Right atrium auricular region (tissue), 2 donors: ENCODE measurements around the gene PROZ. TPM values are rescaled to one million over a fixed set of nuclear protein-coding genes. Genes with fewer than 3 reads are reported as not detected.

Experiments used
- DNase-seq: peaks from one replicate; pipeline ENCODE4 v3.0.0-alpha.2; 2019; ENCODE audit warnings: low spot score
- H3K27ac ChIP-seq, 2 donors: fragments of 200-600 bp; sonication (generic); 1 replicate in 1 of 2; 2 replicates in 1 of 2; pipeline ENCODE4 v1.5.1; 2016 to 2019
- H3K27me3 ChIP-seq, 2 donors: fragments of 200-600 bp; sonication (generic); one replicate each; pipeline versions ENCODE4 v1.5.1 to v1.6.0; 2017 to 2019
- H3K36me3 ChIP-seq: fragments of 200-600 bp; sonication (generic); one replicate; pipeline ENCODE4 v1.5.1; 2016
- H3K4me1 ChIP-seq, 2 donors: fragments of 200-600 bp; sonication (generic); one replicate each; pipeline versions ENCODE4 v1.5.1 to v1.6.0; 2017 to 2019
- H3K4me3 ChIP-seq, 2 donors: fragments of 200-600 bp; sonication (generic); 1 replicate in 1 of 2; 2 replicates in 1 of 2; pipeline ENCODE4 v1.5.1; 2017 to 2019; ENCODE audit warnings: mild to moderate bottlenecking in 1 of 2, moderate library complexity in 1 of 2
- H3K9me3 ChIP-seq, 2 donors: fragments of 200-600 bp; sonication (generic); one replicate each; pipeline ENCODE4 v1.5.1; 2019
- CTCF ChIP-seq, 2 donors: fragments of 200-600 bp; sonication (generic); IDR thresholded peaks; one replicate each; pipeline ENCODE4 v1.5.1; 2019; ENCODE audit warnings: antibody characterized with exemption in 2 of 2
- total RNA-seq, 2 donors: library from RNA; depleted of rRNA; stranded (reverse); fragments of >200 nt; gene quantifications; one replicate each; pipeline ENCODE4 v1.1.0, GENCODE V29; 2016

PROZ gene
- total RNA-seq, 2 donors from 2014 or later, result not detected

DNA sequence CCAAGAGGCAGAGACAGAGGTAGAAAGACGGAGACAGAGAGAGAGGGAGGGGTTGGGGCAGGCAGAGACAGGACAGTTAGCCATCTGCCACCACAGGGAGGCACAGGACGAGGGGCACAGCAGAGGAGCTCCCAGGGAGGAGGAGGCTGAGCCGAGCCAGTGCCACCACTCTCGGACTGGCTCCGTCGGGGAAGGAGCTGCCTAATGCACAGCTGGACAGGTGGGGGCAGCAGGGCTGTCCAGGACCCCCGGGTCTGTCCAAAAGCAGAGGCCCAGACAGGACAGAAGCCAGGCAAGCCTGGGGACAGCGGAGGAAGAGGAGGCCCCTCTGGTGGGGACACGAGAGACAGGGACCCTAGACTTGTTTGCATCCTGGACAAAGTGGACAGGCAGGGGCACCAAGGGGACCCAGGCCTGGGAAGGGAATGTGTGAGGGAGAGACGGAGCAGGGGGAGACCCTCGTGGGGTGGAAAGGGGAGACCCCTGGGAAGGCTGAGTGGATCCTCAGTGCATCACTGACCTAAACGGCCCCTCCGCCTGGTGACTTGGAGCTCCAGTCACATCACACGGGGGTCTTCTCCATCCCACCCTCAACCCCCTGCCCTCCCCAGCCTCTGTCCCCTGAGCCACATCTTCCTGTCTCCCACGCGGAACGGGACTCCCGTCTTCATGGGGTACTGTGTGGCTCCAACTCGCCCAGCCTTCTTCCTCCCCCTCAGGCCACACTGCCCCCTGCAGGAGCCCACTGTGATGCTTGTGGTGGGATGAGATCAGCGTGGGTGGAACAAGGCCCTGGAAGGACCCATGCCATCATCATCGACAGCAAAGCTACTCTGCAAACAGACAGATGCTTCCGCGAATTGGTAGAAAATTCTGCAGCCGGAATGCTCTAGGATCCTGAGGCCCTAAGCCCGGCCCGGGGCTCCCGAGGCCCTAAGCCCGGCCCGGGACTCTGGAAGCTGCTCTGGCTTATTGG lies 34.9 kb upstream of the PROZ start:
- no peak for TF ChIP-seq CTCF (IDR thresholded peaks at IDR 0.05)
- Histone ChIP-seq H3K9me3 (no peaks in the 10 kb centered on the region), H3K27me3 (no peaks in the 10 kb centered on the region), H3K4me1 (peaks cover 0 to 12% of the 10 kb centered on the region in 2 donors), H3K36me3 (no peaks in the 10 kb centered on the region), H3K27ac (peak overlapping the region; percentile 32 to 64), H3K4me3 (peak overlapping the region; percentile 16 to 42)
- no peak for DNase-seq

DNA sequence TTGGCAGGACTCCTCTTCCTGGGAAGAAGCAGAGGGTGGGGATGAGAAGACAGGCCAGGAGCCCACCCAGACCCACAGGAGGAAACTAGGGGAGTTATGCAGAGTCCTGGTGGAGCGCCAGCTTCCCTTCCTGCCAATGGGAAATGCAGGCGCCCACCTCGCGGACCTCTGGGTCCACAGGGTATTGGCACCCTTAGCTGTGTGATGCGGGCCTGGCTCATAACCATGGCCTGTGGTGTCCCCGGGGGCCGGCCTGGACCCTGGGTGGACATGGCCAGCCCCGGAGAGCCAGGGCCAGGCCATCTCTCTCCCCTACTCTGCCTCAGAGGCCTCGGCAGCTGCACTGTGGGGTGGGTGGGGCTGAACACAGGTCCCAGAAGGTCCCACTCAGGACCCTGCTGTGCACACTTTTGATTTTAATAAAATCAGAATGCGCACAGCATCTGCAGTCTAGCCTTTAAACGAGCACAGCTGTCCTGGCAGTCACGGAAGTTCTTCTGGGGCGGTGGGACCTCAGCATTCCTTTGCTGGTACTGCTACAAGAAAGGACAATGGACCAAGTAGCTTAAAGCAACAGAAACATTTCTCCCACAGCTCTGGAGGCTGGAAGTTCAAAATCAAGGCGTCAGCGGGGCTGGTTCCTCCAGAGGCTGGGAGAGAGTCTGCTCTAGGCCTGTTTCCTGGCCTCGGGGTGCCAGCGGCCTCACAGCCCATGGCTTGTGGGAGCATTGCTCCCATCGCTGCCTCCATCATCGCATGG lies 34.1 kb upstream of the PROZ start:
- no peaks in the 10 kb centered on the region for H3K9me3 ChIP-seq
- TF ChIP-seq CTCF (IDR thresholded peaks at IDR 0.05), result no peak
- H3K4me1 ChIP-seq, result peaks cover 0 to 12% of the 10 kb centered on the region in 2 donors
- no peaks in the 10 kb centered on the region for H3K27me3 ChIP-seq
- no peak overlapping the region for H3K27ac ChIP-seq
- no peak for DNase-seq
- no peaks in the 10 kb centered on the region for H3K36me3 ChIP-seq
- H3K4me3 ChIP-seq, result no peak overlapping the region

DNA sequence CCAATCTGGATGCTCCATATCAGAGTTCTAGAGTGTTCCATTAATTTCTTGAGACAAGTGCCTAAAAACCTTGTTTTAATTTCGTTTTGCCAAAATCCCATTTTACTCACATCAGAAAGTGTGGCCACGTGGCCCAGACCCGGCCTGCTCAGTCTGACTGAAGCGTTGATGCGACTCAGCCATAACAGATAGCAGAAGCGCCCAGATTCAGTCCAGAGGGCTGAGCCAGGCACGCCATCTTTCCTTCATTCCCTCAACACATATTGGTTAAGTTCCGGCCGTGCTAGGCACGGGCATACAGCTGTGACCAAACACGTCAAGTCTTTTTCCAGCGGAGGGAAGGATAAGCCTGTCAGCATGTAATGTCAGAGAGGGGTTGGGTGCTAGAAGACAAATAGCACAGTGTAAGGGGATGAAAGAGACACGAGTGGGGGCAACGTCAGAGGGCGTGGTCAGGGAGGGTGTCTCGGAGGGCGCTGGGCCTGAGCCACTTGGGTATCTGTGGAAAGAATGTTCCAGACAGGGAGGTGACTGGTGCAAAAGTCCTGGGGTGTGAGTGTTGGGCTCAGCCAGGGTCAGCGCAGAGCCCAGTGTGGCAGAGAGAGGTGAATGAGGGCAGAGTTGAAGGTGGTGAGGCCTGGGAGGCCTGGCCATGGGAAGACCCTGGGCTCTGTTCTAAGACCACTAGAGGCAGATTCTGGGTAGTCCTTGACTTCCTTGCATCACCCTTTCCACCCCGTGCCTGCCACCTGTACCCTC lies 32.8 kb upstream of the PROZ start:
- Histone ChIP-seq H3K36me3 (no peaks in the 10 kb centered on the region), H3K27ac (no peak overlapping the region), H3K9me3 (no peaks in the 10 kb centered on the region), H3K4me3 (no peak overlapping the region), H3K4me1 (peaks cover 0 to 19% of the 10 kb centered on the region in 2 donors), H3K27me3 (no peaks in the 10 kb centered on the region)
- no peak for TF ChIP-seq CTCF (IDR thresholded peaks at IDR 0.05)
- DNase-seq, result no peak

DNA sequence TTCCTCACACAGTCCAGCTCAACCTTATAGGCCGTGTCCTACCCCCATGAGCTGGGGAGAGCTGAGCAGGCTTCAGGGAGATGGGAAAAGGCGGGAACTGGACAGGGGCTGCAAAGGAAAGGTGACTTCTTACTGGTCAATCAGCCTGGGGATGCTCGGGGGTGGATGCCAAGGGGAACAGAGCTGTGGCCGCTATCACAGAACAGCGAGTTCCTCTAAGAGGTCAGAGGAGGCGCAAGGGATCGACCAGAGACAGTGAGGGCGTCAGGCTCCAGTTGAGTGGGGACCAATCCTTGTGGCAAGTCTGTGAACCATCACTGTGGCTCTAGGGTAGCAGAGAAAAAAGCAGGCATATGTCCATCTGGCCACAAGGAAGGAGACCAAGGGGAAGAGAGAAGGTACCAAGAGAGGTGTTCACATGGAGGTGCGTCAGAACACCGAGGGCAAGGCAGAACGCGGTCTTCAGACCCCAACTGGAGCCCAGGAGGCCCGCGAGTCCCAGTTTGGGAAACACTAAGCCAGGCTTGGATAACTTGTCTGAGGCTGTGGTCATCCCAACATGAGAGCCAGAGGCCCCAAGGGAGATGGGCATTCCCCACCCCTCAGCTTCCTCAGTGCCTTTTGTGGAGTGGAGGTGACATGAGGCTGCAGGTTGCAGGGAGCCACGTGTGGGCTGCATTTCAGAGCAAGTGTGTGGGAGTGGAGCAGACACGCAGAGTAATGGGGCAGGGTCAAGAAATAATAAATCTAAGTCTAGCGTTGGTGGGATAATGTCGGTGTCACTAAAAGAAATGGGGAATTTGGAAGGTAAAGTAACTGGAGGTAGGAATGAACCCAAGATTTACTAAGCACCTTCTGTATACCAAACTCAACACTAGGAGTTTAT lies 31.9 kb upstream of the PROZ start:
- no peak overlapping the region for H3K4me3 ChIP-seq
- peaks cover 0 to 19% of the 10 kb centered on the region in 2 donors for H3K4me1 ChIP-seq
- no peaks in the 10 kb centered on the region for H3K9me3 ChIP-seq
- no peak overlapping the region for H3K27ac ChIP-seq
- H3K36me3 ChIP-seq, result no peaks in the 10 kb centered on the region
- no peaks in the 10 kb centered on the region for H3K27me3 ChIP-seq
- TF ChIP-seq CTCF (IDR thresholded peaks at IDR 0.05), result no peak
- no peak for DNase-seq

DNA sequence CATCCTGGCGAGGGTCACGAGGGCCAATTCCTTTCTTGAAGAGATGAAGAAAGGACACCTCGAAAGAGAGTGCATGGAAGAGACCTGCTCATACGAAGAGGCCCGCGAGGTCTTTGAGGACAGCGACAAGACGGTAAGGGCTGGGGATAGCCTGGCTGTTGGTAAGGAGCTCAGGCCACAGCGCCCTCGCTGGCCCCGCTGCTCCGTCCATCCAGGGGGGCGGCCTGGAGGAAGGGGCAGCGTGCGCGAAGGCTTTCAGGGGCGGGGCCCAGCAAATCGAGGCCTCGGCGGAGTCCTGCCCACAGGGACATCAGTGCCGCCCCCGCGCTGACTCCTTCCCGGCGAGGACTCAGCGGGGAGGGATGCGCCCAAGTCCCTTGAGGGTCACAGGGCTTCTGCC lies 29.0 kb upstream of the PROZ start:
- no peaks in the 10 kb centered on the region for H3K27me3 ChIP-seq
- TF ChIP-seq CTCF (IDR thresholded peaks at IDR 0.05), result no peak

More for the DNA sequence above, 29.0 kb upstream of the PROZ start:
- H3K36me3 ChIP-seq, result no peaks in the 10 kb centered on the region
- H3K9me3 ChIP-seq, result no peaks in the 10 kb centered on the region
- no peak overlapping the region for H3K27ac ChIP-seq
- DNase-seq, result no peak
- peak overlapping the region in 1 of 2 donors; percentile 41 for H3K4me3 ChIP-seq
- H3K4me1 ChIP-seq, result peaks cover 0 to 7% of the 10 kb centered on the region in 2 donors
